Right lobe of liver (tissue), 4 donors: Measurements from ENCODE around the gene ICAM4.

Experiments
- POLR2A ChIP-seq: fragments of 450-650 bp; IDR thresholded peaks from one replicate; pipeline ENCODE4 v1.6.1; 2017; ENCODE audit warnings: antibody characterized with exemption, mild to moderate bottlenecking
- TF ChIP-seq, protein P1 (sequence below), 4 donors: fragments of 200-600 bp in 3 of 4; fragments of 450-650 bp in 1 of 4; IDR thresholded peaks; one replicate each; pipeline versions ENCODE4 v1.5.1 to v1.8.0; 2016 to 2022; ENCODE audit warnings: antibody characterized with exemption in 4 of 4, mild to moderate bottlenecking in 2 of 4
- donor health status: DM: no; HTN: no; CAD: no.
- donor health status: DM: no; HTN: no; CAD: no.
- donor health status: DM: no; HTN: yes; CAD: no.

DNA sequence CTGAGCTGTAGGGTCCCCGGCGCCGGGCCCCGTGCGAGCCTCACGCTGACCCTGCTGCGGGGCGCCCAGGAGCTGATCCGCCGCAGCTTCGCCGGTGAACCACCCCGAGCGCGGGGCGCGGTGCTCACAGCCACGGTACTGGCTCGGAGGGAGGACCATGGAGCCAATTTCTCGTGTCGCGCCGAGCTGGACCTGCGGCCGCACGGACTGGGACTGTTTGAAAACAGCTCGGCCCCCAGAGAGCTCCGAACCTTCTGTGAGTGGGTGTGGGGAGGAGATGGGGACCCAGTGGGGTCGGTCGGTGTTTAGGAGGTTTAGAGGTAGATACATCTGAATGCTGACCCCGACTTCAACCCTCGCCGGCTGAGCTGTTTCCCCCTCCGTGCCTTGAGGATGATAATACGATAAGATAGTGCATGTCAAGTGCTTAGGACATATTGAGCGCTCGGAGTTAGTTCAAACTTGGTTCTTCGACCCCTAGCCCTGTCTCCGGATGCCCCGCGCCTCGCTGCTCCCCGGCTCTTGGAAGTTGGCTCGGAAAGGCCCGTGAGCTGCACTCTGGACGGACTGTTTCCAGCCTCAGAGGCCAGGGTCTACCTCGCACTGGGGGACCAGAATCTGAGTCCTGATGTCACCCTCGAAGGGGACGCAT is 4.9 kb downstream of the ICAM4 start:
- TF ChIP-seq, protein P1, sequence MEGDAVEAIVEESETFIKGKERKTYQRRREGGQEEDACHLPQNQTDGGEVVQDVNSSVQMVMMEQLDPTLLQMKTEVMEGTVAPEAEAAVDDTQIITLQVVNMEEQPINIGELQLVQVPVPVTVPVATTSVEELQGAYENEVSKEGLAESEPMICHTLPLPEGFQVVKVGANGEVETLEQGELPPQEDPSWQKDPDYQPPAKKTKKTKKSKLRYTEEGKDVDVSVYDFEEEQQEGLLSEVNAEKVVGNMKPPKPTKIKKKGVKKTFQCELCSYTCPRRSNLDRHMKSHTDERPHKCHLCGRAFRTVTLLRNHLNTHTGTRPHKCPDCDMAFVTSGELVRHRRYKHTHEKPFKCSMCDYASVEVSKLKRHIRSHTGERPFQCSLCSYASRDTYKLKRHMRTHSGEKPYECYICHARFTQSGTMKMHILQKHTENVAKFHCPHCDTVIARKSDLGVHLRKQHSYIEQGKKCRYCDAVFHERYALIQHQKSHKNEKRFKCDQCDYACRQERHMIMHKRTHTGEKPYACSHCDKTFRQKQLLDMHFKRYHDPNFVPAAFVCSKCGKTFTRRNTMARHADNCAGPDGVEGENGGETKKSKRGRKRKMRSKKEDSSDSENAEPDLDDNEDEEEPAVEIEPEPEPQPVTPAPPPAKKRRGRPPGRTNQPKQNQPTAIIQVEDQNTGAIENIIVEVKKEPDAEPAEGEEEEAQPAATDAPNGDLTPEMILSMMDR (IDR thresholded peaks at IDR 0.05): no peak
- TF ChIP-seq POLR2A: no peak
